GM18868 (cell line): ENCODE measurements around the gene MBTPS2.
"Not testable (repeated sequence)": the region's sequence is repeated elsewhere in the genome, so short reads cannot be mapped to it uniquely, and the experiment has no call there.

Experiments
- ATAC-seq: cut with Tn5 transposase; IDR thresholded peaks from one replicate; pipeline ENCODE4 v1.9.1; 2021; ENCODE audit warnings: mild to moderate bottlenecking, moderate library complexity; ENCODE audit not compliant: unreplicated experiment

MBTPS2 gene

DNA sequence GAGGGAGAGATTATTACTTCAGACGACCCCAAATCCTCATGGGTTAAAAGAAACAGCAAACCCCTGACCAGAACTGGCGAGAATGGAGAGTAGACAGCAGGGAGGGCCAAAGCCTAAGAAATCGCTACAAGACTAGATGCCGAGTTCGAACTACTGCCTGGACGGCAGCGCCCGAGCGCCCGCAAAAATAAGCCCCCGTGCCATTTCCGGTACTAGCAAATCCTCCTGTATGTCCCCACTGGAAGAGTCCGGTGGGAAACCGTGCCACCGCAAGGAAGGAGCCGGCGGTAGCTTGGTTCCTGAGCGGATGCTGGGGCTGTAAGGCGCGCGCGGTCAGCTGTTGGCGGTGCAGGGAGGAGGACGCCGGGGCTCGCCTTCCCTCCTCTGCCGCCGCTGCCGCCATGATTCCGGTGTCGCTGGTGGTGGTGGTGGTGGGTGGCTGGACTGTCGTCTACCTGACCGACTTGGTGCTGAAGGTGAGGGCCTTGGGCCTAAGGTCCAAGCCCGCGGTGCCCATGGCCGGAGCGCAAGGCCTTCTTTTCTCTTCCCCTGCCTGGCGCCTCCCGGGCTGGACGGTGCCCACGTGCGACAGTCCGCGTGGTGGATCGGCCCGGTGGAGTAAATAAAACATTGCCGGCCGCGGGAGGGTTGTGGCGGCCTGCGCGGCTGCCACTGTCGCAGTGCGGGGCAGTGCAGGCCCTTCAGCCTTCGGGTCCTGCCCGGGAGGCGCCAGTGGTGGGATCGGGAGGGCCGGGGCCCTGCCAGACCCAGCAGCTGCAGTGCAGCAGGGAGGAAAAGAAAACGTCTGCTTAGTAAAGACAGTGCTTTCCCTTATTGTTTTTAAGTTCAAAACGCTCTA lies at the start of gene MBTPS2:
Gene MBTPS2, plus strand, starts transcription at position 284 of the 859 bp plus-strand sequence. Its CDS starts 118 bp downstream, at position 402.
- ATAC-seq: peak; percentile 82

GRCh38 chrX:21798677-21799219 lies 40.7 kb upstream of the MBTPS2 start:
- ATAC-seq: peak; percentile 67

- no peak for ATAC-seq
These were observed 39.6 kb upstream of the MBTPS2 start for GRCh38 chrX:21799767-21800166.

- ATAC-seq: peak; percentile 64
These were observed 39.1 kb upstream of the MBTPS2 start for GRCh38 chrX:21800344-21800770.

GRCh38 chrX:21802054-21802670 lies 37.3 kb upstream of the MBTPS2 start:
- no peak for ATAC-seq

DNA sequence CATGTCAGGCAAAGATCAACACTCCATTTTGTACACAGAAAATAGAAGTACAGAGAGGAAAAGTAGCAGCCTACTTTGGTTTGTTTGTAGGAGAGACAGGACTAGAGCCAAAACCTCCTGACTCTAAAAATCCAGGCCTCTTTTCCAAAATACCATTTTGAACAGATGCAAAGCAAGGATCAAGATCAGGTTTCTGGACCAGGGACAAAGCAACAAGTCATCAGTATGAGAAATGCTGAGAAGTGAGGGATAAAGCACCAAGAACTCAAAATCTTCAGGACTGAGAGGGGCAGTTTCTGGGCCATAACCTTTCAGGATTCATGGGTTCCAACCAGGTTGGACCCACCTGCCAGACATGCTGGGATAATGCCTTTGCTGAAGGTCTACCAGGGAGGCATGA lies 36.6 kb upstream of the MBTPS2 start:
- no peak for ATAC-seq

GRCh38 chrX:21806691-21807090 lies 32.7 kb upstream of the MBTPS2 start:
- ATAC-seq: no peak

DNA sequence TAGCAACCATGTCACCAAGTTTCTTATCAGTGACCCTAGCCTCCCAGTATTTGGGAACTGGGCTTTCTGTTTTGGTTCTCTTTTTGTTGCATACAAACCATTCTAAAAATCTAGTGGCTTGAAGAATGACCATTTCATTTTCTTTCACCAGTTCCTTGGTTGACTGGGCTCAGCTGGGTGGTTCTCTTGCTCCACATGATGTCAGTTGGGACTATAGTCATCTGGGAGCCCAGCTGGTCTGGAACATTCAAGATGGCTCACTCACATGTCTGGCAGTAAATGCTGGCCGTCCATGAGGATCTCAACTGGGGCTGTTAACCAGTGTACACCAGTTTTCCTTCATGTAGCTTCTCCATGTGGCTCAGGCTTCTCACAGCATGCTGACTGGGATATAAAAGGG lies 27.6 kb upstream of the MBTPS2 start:
- ATAC-seq: no peak

- ATAC-seq: no peak
These were observed 26.8 kb upstream of the MBTPS2 start for GRCh38 chrX:21812628-21813027.

- no peak for ATAC-seq
These were observed 25.6 kb upstream of the MBTPS2 start for GRCh38 chrX:21813612-21814368.

- no peak for ATAC-seq
These were observed 23.3 kb upstream of the MBTPS2 start for GRCh38 chrX:21816136-21816535.

GRCh38 chrX:21820170-21820569 lies 19.2 kb upstream of the MBTPS2 start:
- not testable (repeated sequence) for ATAC-seq

GRCh38 chrX:21821875-21822274 lies 17.5 kb upstream of the MBTPS2 start:
- ATAC-seq: no peak

DNA sequence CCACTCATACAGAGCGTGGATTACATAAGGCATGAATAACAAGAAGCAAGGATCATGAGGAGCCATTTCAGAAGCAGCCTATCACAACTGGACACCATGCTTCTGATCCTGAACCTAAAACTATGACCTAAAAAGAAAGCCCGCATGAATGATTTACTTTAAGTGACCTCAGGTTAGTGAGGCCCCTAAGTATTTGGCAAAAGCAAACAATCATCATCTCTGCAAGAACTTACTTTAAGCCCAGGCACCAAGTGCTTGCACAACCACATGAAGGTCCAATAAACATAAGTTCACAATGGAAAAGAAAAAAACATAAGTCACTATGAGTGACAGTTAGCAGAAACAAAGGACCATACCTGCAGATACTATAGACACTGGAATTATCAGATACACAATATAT lies 7.9 kb upstream of the MBTPS2 start:
- no peak for ATAC-seq

GRCh38 chrX:21837056-21837455 lies 2.4 kb upstream of the MBTPS2 start:
- ATAC-seq: no peak

GRCh38 chrX:21838937-21839333 lies 482 bp upstream of the MBTPS2 start:
- peak; percentile 24 for ATAC-seq

- ATAC-seq: peak; percentile 6
These were observed 752 bp downstream of the MBTPS2 start for GRCh38 chrX:21840193-21840545.

- ATAC-seq: no peak
These were observed 3.8 kb downstream of the MBTPS2 start for GRCh38 chrX:21843179-21843578.

DNA sequence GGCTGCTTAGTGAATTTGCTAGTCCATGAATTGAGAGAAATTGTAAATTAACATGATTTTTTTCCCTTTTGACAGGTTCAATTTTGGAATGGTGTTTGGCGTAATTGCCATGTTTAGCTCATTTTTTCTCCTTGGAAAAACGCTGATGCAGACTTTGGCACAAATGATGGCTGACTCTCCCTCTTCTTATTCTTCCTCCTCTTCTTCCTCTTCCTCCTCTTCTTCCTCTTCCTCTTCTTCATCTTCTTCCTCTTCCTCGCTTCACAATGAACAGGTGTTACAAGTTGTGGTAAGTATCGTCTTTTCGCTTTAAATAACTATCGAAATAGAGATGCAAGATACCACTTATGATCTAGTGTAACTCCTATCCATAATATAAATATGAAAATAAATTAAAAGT lies 5.7 kb downstream of the MBTPS2 start:
- ATAC-seq: no peak

GRCh38 chrX:21847342-21847741 lies 7.9 kb downstream of the MBTPS2 start:
- ATAC-seq: no peak

DNA sequence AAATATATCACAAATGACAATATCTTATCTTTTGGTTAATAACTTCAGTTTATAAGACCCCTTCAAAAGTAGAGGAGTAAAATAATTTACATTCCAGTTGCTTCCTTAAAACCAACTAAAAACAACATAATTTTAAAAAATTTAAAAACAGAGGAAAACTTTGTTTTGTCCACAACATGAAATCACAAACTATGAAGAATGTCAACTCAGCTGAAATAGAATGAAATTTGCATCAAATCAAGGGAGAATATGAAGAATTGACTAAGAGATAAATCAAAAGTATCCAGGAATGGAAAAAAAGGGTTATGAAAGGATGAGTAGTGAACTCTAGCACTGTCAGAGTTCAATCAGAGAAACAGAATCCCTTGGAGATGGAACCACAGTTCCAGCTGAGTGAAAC lies 14.2 kb downstream of the MBTPS2 start:
- no peak for ATAC-seq
